Measurements from ENCODE around the gene PRXL2A. TPM values are rescaled to one million over a fixed set of nuclear protein-coding genes. Genes with fewer than 3 reads are reported as not detected.
A peak's percentile ranks its signal among the peaks of the same experiment; 100 is the strongest.

The PRXL2A gene
- polyA plus RNA-seq, 3 donors = 0.61 to 4.1 (median 3.4) TPM

- Histone ChIP-seq H3K27ac (ENCODE audit: low read depth in 1 of 2, low read length in 2 of 2) (no peak overlapping the region), H3K9ac (ENCODE audit: insufficient read depth, low read length, poor library complexity, severe bottlenecking) (no peak overlapping the region), H3K36me3 (replicated peaks in 1 of 2; ENCODE audit: control insufficient read depth in 1 of 2, insufficient read depth in 2 of 2, low read length in 2 of 2) (no peaks in the 10 kb centered on the region), H3K9me3 (replicated peaks in 1 of 2; ENCODE audit: control insufficient read depth in 1 of 2, insufficient read depth in 1 of 2, low read length in 2 of 2) (peaks cover 4 to 7% of the 10 kb centered on the region in 2 donors), H4K20me1 (ENCODE audit: insufficient read depth, low read length) (peaks cover 18% of the 10 kb centered on the region), H3K4me1 (ENCODE audit: control insufficient read depth in 1 of 2, insufficient read depth in 2 of 2, low read length in 2 of 2) (peaks cover 56 to 69% of the 10 kb centered on the region in 2 donors), H3K27me3 (ENCODE audit: control insufficient read depth in 2 of 2, insufficient read depth in 2 of 2, low read length in 2 of 2) (no peaks in the 10 kb centered on the region), H3K4me2 (replicated peaks; ENCODE audit: extremely low read depth, low read length, poor library complexity, severe bottlenecking) (no peak overlapping the region), H3K79me2 (ENCODE audit: insufficient read depth, low read length) (peaks cover 20% of the 10 kb centered on the region), H2AFZ (ENCODE audit: insufficient read depth, low read depth, low read length, poor library complexity, severe bottlenecking) (no peak overlapping the region), H3K4me3 (replicated peaks in 1 of 3; ENCODE audit: low read depth in 2 of 3, low read length in 3 of 3) (no peak overlapping the region)
- Mint-ChIP-seq H3K4me3 (no peak overlapping the region), H3K4me1 (peaks cover 42% of the 10 kb centered on the region), H3K9me3 (peaks cover 0 to 2% (median 0%) of the 10 kb centered on the region in 7 donors), H3K36me3 (peaks cover 3 to 5% of the 10 kb centered on the region in 2 donors), H3K27me3 (ENCODE audit: low read depth in 3 of 3) (peaks cover 0 to 2% (median 0%) of the 10 kb centered on the region in 3 donors), H3K27ac (no peak overlapping the region)
- 100% methylated on average over 1 of the region's 1 CpG for WGBS (ENCODE audit: insufficient coverage)
- DNase-seq = peak in 1 of 3 donors; percentile 4
- no peak for TF ChIP-seq CTCF (IDR thresholded peaks at IDR 0.05)
- intact Hi-C loops (cut with micrococcal nuclease) = loop anchor here in 1 of 2 donors (5.0 kb wide), 1 partner anchor 64 kb away; no protein-coding TSS in a partner anchor
Observed at GRCh38 chr10:80451132-80451531, 42.8 kb downstream of the PRXL2A start.

GRCh38 chr10:80452069-80452468 is 43.7 kb downstream of the PRXL2A start:
- intact Hi-C loops (cut with micrococcal nuclease) = loop anchor here in 1 of 2 donors (5.0 kb wide), 1 partner anchor 65 kb away; no protein-coding TSS in a partner anchor
- Histone ChIP-seq H3K4me2 (replicated peaks; ENCODE audit: extremely low read depth, low read length, poor library complexity, severe bottlenecking) (no peak overlapping the region), H4K20me1 (ENCODE audit: insufficient read depth, low read length) (peaks cover 28% of the 10 kb centered on the region), H3K27ac (ENCODE audit: low read depth in 1 of 2, low read length in 2 of 2) (no peak overlapping the region), H3K4me1 (ENCODE audit: control insufficient read depth in 1 of 2, insufficient read depth in 2 of 2, low read length in 2 of 2) (peaks cover 65 to 77% of the 10 kb centered on the region in 2 donors), H3K79me2 (ENCODE audit: insufficient read depth, low read length) (peaks cover 29% of the 10 kb centered on the region), H3K36me3 (replicated peaks in 1 of 2; ENCODE audit: control insufficient read depth in 1 of 2, insufficient read depth in 2 of 2, low read length in 2 of 2) (no peaks in the 10 kb centered on the region), H2AFZ (ENCODE audit: insufficient read depth, low read depth, low read length, poor library complexity, severe bottlenecking) (no peak overlapping the region), H3K9ac (ENCODE audit: insufficient read depth, low read length, poor library complexity, severe bottlenecking) (no peak overlapping the region), H3K4me3 (replicated peaks in 1 of 3; ENCODE audit: low read depth in 2 of 3, low read length in 3 of 3) (no peak overlapping the region), H3K9me3 (replicated peaks in 1 of 2; ENCODE audit: control insufficient read depth in 1 of 2, insufficient read depth in 1 of 2, low read length in 2 of 2) (peaks cover 4 to 7% of the 10 kb centered on the region in 2 donors), H3K27me3 (ENCODE audit: control insufficient read depth in 2 of 2, insufficient read depth in 2 of 2, low read length in 2 of 2) (no peaks in the 10 kb centered on the region)
- no peak overlapping the region for H3K4me3 Mint-ChIP-seq
- H3K4me1 Mint-ChIP-seq = peaks cover 49% of the 10 kb centered on the region
- peaks cover 0 to 2% (median 0%) of the 10 kb centered on the region in 3 donors for H3K27me3 Mint-ChIP-seq (ENCODE audit: low read depth in 3 of 3)
- peaks cover 0 to 2% (median 0%) of the 10 kb centered on the region in 7 donors for H3K9me3 Mint-ChIP-seq
- peaks cover 3 to 6% of the 10 kb centered on the region in 2 donors for H3K36me3 Mint-ChIP-seq
- TF ChIP-seq CTCF (IDR thresholded peaks at IDR 0.05) = no peak
- DNase-seq = no peak
- H3K27ac Mint-ChIP-seq = no peak overlapping the region
